GM23338 (cell line): ENCODE results near the gene ABL2. TPM values are rescaled to one million over a fixed set of nuclear protein-coding genes. Genes with fewer than 3 reads are reported as not detected.

Experiments used
- ATAC-seq: fragments of 200-7000 bp; cut with Tn5 transposase; 3 replicates; pipeline ENCODE4 v1.9.1; 2020
- DNase-seq: peaks from one replicate; pipeline ENCODE4 v3.0.0-alpha.2; 2015; ENCODE audit warnings: low spot score
- H2AFZ ChIP-seq: fragments of 200-600 bp; sonication (generic); 2 replicates; pipeline ENCODE4 v1.8.0; 2016; ENCODE audit warnings: antibody characterized with exemption, mild to moderate bottlenecking, moderate library complexity
- H3F3A ChIP-seq: fragments of 200-600 bp; sonication (generic); replicated peaks from 2 replicates; pipeline ENCODE4 v1.8.0; 2017; ENCODE audit warnings: antibody characterized with exemption, mixed run types, low read depth
- H3K27ac ChIP-seq: fragments of 200-600 bp; sonication (generic); 2 replicates; pipeline ENCODE4 v1.6.1; 2016; ENCODE audit warnings: low read depth
- H3K27me3 ChIP-seq: fragments of 200-600 bp; sonication (generic); 2 replicates; pipeline ENCODE4 v1.8.0; 2016; ENCODE audit warnings: mild to moderate bottlenecking, mixed run types, moderate library complexity; ENCODE audit not compliant: insufficient read depth
- H3K36me3 ChIP-seq: fragments of 200-600 bp; sonication (generic); 2 replicates; pipeline ENCODE4 v1.8.0; 2016; ENCODE audit warnings: mild to moderate bottlenecking; ENCODE audit not compliant: insufficient read depth
- H3K4me1 ChIP-seq: fragments of 200-600 bp; sonication (generic); 2 replicates; pipeline ENCODE4 v1.8.0; 2016; ENCODE audit warnings: mild to moderate bottlenecking, moderate library complexity; ENCODE audit not compliant: insufficient read depth
- H3K4me2 ChIP-seq: fragments of 200-600 bp; sonication (generic); 2 replicates; pipeline ENCODE4 v1.7.1; 2017; ENCODE audit warnings: mixed run types
- H3K4me3 ChIP-seq: fragments of 200-600 bp; sonication (generic); 2 replicates; pipeline ENCODE4 v1.6.1; 2016; ENCODE audit warnings: mixed run types
- H3K79me2 ChIP-seq: fragments of 200-600 bp; sonication (generic); replicated peaks from 2 replicates; pipeline ENCODE4 v1.8.0; 2017; ENCODE audit warnings: mild to moderate bottlenecking; ENCODE audit not compliant: insufficient read depth
- H3K9me2 ChIP-seq: fragments of 200-600 bp; sonication (generic); 2 replicates; pipeline ENCODE4 v1.8.0; 2017; ENCODE audit not compliant: insufficient read depth
- H4K20me1 ChIP-seq: fragments of 200-600 bp; sonication (generic); replicated peaks from 2 replicates; pipeline ENCODE4 v1.8.0; 2017; ENCODE audit warnings: mild to moderate bottlenecking; ENCODE audit not compliant: insufficient read depth
- H3K27ac Mint-ChIP-seq: 2 replicates; pipeline ENCODE4 v1.8.0; 2020; ENCODE audit warnings: inconsistent platforms, mild to moderate bottlenecking, moderate library complexity, mixed read lengths
- H3K27me3 Mint-ChIP-seq: 3 replicates; pipeline ENCODE4 v1.8.0; 2022; ENCODE audit warnings: low read depth, mild to moderate bottlenecking, moderate library complexity, mixed read lengths, inconsistent platforms; ENCODE audit not compliant: insufficient read depth, poor library complexity
- H3K36me3 Mint-ChIP-seq: 3 replicates; pipeline ENCODE4 v1.8.0; 2021; ENCODE audit warnings: low read depth, mild to moderate bottlenecking, inconsistent platforms, moderate library complexity, mixed read lengths
- H3K4me1 Mint-ChIP-seq: 3 replicates; pipeline ENCODE4 v1.8.0; 2020; ENCODE audit warnings: mild to moderate bottlenecking, inconsistent platforms, mixed read lengths
- H3K4me3 Mint-ChIP-seq: 3 replicates; pipeline ENCODE4 v1.8.0; 2021; ENCODE audit warnings: moderate library complexity, mild to moderate bottlenecking, inconsistent platforms, mixed read lengths
- H3K9me3 Mint-ChIP-seq: 3 replicates; pipeline ENCODE4 v1.8.0; 2020; ENCODE audit warnings: moderate library complexity, mild to moderate bottlenecking, inconsistent platforms, mixed read lengths
- CREB1 ChIP-seq: fragments of 250-450 bp; sonication (Bioruptor Pico); IDR thresholded peaks from 2 replicates; pipeline ENCODE4 v1.5.0; 2020; ENCODE audit warnings: low read depth, mild to moderate bottlenecking, moderate library complexity
- EZH2phosphoT487 ChIP-seq: fragments of 200-600 bp; sonication (generic); IDR thresholded peaks from one replicate; pipeline ENCODE4 v1.8.1; 2018; ENCODE audit warnings: antibody characterized with exemption; ENCODE audit not compliant: unreplicated experiment
- NANOG ChIP-seq: IDR thresholded peaks from 2 replicates; pipeline ENCODE4 v1.6.1; 2016; ENCODE audit warnings: antibody characterized with exemption, borderline replicate concordance
- POLR2AphosphoS5 ChIP-seq: IDR thresholded peaks from 2 replicates; pipeline ENCODE4 v1.6.1; 2016; ENCODE audit warnings: antibody characterized with exemption, low read depth
- STAT1 ChIP-seq: IDR thresholded peaks from one replicate; pipeline ENCODE4 v1.6.1; 2016; ENCODE audit warnings: antibody characterized with exemption; ENCODE audit not compliant: unreplicated experiment
- polyA plus RNA-seq: library from polyadenylated mRNA; unstranded; fragments of >200 nt; fragmentation: Nextera tagmentation; extraction: Ambion mirVana; gene quantifications from 2 replicates; pipeline ENCODE4 v1.2.1, GENCODE V29; 2016
- total RNA-seq: library from RNA; depleted of rRNA; stranded (reverse); fragments of >200 nt; shearing (Covaris generic); gene quantifications from 2 replicates; pipeline ENCODE4 v1.2.3, GENCODE V29; 2014
- TF ChIP-seq, protein P1 (sequence below): fragments of 250-450 bp; sonication (Bioruptor Pico); IDR thresholded peaks from 2 replicates; pipeline ENCODE4 v1.5.0; 2020; ENCODE audit warnings: mild to moderate bottlenecking, moderate library complexity

The ABL2 gene
- total and polyA plus RNA-seq, 2 experiments from 2014 or later, result 5.8 to 22.7 TPM

DNA sequence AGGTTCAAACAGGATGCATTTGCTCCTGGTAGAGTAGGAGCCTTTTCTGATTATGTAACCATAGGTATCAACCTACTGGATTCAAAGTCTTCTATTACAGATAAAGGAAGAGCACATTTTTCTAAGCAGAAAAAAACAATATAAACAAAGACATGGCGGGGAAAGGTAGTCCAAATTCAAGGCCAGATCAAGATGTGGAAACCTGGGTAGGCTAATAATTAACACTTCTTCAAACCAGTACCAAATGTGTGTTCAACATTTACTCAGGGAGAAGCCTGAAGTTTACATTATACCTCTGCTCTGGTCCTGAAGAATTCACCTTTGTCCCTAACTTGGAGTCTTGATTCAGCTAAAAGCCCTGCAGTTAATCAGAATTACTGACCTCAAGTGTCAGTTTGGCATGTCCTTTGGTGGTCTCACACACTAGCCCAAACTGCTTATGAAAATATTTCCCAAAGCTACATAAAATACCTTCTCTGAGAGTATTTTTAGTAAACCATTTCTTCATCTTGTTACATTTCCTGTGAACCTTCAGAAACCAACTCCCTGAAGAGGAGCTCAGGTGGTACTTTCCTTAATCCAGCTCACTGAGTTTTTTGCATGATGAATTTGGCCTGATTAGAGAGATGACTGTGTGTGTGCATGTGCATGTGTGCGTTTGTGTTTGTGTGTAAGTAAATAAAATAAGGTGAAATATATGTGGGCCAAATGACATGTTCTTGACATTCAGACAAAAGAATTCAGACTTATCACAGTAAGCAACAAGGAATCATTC, 77.4 kb downstream of the ABL2 start:
- H3K79me2 ChIP-seq, result peaks cover 54% of the 10 kb centered on the region
- DNase-seq (no peak), ATAC-seq (no peak)
- no peak for TF ChIP-seq POLR2AphosphoS5
- Mint-ChIP-seq H3K4me3 (no peak overlapping the region), H3K4me1 (no peaks in the 10 kb centered on the region; the same call in 2 of the 3 replicates), H3K27ac (no peak overlapping the region; the same call in 1 of the 2 replicates), H3K9me3 (peaks cover 3% of the 10 kb centered on the region; the same call in 1 of the 3 replicates), H3K27me3 (no peaks in the 10 kb centered on the region), H3K36me3 (peaks cover 9% of the 10 kb centered on the region; the same call in 2 of the 3 replicates)
- H3K4me2 ChIP-seq, result no peak overlapping the region
- no peak overlapping the region for H3K4me3 ChIP-seq
- H3K27ac ChIP-seq, result no peak overlapping the region
- H2AFZ ChIP-seq, result no peak overlapping the region
- H3K4me1 ChIP-seq, result no peaks in the 10 kb centered on the region
- no peaks in the 10 kb centered on the region for H3K36me3 ChIP-seq
- no peaks in the 10 kb centered on the region for H3F3A ChIP-seq
- H3K27me3 ChIP-seq, result no peaks in the 10 kb centered on the region
- no peaks in the 10 kb centered on the region; the same call in 1 of the 2 replicates for H4K20me1 ChIP-seq
- H3K9me2 ChIP-seq, result no peaks in the 10 kb centered on the region

DNA sequence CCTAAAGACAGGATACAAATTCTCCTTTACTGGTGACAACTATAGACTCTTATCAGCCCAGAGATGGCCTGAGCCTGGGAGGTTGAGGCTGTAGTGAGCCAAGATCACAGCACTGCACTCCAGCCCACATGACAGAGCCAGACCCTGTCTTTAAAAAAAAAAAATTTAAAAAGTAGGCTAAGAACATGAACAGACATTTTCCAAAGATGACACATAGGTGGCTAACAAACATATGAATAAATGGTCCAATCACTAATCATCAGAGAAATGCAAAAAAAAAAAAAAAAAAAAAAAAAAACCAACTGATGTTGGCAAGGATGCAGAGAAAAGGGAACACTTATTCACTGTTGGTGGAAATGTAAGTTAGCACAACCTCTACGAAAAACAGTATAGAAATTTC, 82.6 kb downstream of the ABL2 start:
- Histone ChIP-seq H3K4me2 (no peak overlapping the region), H3K79me2 (peaks cover 34% of the 10 kb centered on the region), H4K20me1 (no peaks in the 10 kb centered on the region), H3K36me3 (no peaks in the 10 kb centered on the region), H3K27ac (no peak overlapping the region), H2AFZ (no peak overlapping the region), H3K27me3 (no peaks in the 10 kb centered on the region), H3F3A (no peaks in the 10 kb centered on the region), H3K9me2 (no peaks in the 10 kb centered on the region), H3K4me1 (peaks cover 10% of the 10 kb centered on the region), H3K4me3 (no peak overlapping the region)
- Mint-ChIP-seq H3K4me3 (no peak overlapping the region), H3K4me1 (peaks cover 6% of the 10 kb centered on the region; the same call in 2 of the 3 replicates), H3K27me3 (no peaks in the 10 kb centered on the region), H3K27ac (no peak overlapping the region), H3K36me3 (peaks cover 9% of the 10 kb centered on the region; the same call in 2 of the 3 replicates), H3K9me3 (peaks cover 3% of the 10 kb centered on the region; the same call in 1 of the 3 replicates)
- no peak for TF ChIP-seq POLR2AphosphoS5
- TF ChIP-seq STAT1, result no peak
- no peak for ATAC-seq
- no peak for DNase-seq

DNA sequence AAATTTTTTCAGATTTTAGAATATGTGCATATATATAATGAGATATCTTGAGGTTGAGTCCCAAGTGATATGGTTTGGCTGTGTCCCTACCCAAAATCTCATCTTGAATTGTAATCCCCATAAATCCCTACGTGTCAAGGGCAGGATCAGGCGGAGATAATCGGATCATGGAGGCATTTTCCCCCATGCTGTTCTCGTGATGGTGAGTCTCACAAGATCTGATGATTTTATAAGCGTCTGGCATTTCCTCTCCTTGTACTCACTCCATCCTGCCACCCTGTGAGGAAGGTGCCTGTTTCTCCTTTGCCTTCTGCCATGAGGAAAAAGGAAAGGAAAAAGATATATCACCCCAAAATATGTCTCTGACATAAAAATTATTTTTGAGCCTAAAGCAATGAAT, 83.0 kb downstream of the ABL2 start:
- no peak overlapping the region for H3K4me3 ChIP-seq
- no peak for ATAC-seq
- no peak overlapping the region for H2AFZ ChIP-seq
- H3K36me3 Mint-ChIP-seq, result peaks cover 12% of the 10 kb centered on the region; the same call in 2 of the 3 replicates
- H3K27me3 ChIP-seq, result no peaks in the 10 kb centered on the region
- no peaks in the 10 kb centered on the region for H3K9me2 ChIP-seq
- no peak overlapping the region for H3K27ac ChIP-seq
- H3K27me3 Mint-ChIP-seq, result no peaks in the 10 kb centered on the region
- no peaks in the 10 kb centered on the region for H4K20me1 ChIP-seq
- H3K27ac Mint-ChIP-seq, result no peak overlapping the region
- H3K4me1 Mint-ChIP-seq, result peaks cover 10% of the 10 kb centered on the region; the same call in 2 of the 3 replicates
- no peak for DNase-seq
- no peak overlapping the region for H3K4me2 ChIP-seq
- no peaks in the 10 kb centered on the region for H3F3A ChIP-seq
- no peaks in the 10 kb centered on the region for H3K36me3 ChIP-seq
- no peak overlapping the region for H3K4me3 Mint-ChIP-seq
- peaks cover 13% of the 10 kb centered on the region for H3K4me1 ChIP-seq
- peaks cover 34% of the 10 kb centered on the region for H3K79me2 ChIP-seq
- peaks cover 3% of the 10 kb centered on the region; the same call in 1 of the 3 replicates for H3K9me3 Mint-ChIP-seq
- no peak for TF ChIP-seq STAT1
- no peak for TF ChIP-seq POLR2AphosphoS5
- TF ChIP-seq, protein P1, sequence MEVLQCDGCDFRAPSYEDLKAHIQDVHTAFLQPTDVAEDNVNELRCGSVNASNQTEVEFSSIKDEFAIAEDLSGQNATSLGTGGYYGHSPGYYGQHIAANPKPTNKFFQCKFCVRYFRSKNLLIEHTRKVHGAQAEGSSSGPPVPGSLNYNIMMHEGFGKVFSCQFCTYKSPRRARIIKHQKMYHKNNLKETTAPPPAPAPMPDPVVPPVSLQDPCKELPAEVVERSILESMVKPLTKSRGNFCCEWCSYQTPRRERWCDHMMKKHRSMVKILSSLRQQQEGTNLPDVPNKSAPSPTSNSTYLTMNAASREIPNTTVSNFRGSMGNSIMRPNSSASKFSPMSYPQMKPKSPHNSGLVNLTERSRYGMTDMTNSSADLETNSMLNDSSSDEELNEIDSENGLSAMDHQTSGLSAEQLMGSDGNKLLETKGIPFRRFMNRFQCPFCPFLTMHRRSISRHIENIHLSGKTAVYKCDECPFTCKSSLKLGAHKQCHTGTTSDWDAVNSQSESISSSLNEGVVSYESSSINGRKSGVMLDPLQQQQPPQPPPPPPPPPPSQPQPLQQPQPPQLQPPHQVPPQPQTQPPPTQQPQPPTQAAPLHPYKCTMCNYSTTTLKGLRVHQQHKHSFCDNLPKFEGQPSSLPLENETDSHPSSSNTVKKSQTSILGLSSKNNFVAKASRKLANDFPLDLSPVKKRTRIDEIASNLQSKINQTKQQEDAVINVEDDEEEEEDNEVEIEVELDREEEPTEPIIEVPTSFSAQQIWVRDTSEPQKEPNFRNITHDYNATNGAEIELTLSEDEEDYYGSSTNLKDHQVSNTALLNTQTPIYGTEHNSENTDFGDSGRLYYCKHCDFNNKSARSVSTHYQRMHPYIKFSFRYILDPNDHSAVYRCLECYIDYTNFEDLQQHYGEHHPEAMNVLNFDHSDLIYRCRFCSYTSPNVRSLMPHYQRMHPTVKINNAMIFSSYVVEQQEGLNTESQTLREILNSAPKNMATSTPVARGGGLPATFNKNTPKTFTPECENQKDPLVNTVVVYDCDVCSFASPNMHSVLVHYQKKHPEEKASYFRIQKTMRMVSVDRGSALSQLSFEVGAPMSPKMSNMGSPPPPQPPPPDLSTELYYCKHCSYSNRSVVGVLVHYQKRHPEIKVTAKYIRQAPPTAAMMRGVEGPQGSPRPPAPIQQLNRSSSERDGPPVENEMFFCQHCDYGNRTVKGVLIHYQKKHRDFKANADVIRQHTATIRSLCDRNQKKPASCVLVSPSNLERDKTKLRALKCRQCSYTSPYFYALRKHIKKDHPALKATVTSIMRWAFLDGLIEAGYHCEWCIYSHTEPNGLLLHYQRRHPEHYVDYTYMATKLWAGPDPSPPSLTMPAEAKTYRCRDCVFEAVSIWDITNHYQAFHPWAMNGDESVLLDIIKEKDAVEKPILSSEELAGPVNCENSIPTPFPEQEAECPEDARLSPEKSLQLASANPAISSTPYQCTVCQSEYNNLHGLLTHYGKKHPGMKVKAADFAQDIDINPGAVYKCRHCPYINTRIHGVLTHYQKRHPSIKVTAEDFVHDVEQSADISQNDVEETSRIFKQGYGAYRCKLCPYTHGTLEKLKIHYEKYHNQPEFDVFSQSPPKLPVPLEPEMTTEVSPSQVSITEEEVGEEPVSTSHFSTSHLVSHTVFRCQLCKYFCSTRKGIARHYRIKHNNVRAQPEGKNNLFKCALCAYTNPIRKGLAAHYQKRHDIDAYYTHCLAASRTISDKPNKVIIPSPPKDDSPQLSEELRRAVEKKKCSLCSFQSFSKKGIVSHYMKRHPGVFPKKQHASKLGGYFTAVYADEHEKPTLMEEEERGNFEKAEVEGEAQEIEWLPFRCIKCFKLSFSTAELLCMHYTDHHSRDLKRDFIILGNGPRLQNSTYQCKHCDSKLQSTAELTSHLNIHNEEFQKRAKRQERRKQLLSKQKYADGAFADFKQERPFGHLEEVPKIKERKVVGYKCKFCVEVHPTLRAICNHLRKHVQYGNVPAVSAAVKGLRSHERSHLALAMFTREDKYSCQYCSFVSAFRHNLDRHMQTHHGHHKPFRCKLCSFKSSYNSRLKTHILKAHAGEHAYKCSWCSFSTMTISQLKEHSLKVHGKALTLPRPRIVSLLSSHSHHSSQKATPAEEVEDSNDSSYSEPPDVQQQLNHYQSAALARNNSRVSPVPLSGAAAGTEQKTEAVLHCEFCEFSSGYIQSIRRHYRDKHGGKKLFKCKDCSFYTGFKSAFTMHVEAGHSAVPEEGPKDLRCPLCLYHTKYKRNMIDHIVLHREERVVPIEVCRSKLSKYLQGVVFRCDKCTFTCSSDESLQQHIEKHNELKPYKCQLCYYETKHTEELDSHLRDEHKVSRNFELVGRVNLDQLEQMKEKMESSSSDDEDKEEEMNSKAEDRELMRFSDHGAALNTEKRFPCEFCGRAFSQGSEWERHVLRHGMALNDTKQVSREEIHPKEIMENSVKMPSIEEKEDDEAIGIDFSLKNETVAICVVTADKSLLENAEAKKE (CRISPR knock-in tag), result no peak
- no peak for TF ChIP-seq EZH2phosphoT487
- no peak for TF ChIP-seq NANOG
- no peak for TF ChIP-seq CREB1 (CRISPR knock-in tag)
